ENCODE measurements around the gene CTSL. TPM values are rescaled to one million over a fixed set of nuclear protein-coding genes. Genes with fewer than 3 reads are reported as not detected.

The CTSL gene
- total and polyA plus RNA-seq, 2 experiments from 2014 or later = 97.0 to 137 TPM

DNA sequence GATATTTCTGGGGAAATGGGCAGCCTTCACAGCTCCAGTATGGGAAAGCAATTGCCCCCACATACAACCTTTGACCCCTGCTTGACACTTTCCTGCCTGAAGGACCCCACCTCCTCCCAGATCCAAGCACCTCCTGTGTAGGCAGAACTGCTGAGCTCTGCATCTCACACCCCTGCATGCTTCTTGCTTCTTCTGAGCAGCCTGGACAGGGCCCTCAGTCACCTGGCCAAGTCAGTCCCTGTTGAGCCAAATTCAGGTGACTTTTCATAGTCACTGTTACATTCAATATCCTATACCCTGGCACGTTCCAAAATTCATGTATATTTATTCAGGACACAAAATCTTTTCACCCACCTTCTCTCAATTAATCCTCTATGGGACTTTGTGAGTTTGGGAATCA is 30.4 kb upstream of the CTSL start:
- DNase-seq (ENCODE audit: low read depth in 1 of 2, low spot score in 1 of 2) = no peak
- Histone ChIP-seq H3K27ac (no peak overlapping the region), H3K4me1 (ENCODE audit: low read depth) (no peaks in the 10 kb centered on the region), H3K36me3 (peaks cover 2% of the 10 kb centered on the region), H3K27me3 (no peaks in the 10 kb centered on the region), H3K4me3 (no peak overlapping the region), H3K9me3 (ENCODE audit: low read depth) (no peaks in the 10 kb centered on the region)
- TF ChIP-seq, protein P1, sequence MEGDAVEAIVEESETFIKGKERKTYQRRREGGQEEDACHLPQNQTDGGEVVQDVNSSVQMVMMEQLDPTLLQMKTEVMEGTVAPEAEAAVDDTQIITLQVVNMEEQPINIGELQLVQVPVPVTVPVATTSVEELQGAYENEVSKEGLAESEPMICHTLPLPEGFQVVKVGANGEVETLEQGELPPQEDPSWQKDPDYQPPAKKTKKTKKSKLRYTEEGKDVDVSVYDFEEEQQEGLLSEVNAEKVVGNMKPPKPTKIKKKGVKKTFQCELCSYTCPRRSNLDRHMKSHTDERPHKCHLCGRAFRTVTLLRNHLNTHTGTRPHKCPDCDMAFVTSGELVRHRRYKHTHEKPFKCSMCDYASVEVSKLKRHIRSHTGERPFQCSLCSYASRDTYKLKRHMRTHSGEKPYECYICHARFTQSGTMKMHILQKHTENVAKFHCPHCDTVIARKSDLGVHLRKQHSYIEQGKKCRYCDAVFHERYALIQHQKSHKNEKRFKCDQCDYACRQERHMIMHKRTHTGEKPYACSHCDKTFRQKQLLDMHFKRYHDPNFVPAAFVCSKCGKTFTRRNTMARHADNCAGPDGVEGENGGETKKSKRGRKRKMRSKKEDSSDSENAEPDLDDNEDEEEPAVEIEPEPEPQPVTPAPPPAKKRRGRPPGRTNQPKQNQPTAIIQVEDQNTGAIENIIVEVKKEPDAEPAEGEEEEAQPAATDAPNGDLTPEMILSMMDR (IDR thresholded peaks at IDR 0.05; ENCODE audit: low read depth, low read length) = no peak

DNA sequence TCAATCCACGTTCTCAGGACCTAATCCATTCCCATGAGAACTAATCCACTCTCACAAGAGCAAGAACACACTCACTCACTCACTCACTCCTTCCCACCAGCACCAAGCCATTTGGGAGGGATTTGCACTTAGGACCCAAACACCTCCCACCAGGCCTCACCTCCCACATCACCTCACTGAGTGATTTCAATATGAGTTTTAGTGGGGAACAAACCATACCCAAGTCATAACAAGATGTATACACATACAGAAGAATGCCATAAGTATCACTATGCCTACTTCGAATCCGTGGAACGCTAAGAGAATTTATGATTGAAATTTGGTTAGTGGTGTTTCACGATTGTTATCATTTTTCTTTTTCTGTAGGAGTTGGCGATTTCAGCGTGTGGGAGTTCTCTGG is 29.3 kb upstream of the CTSL start:
- H3K4me3 ChIP-seq = no peak overlapping the region
- peaks cover 2% of the 10 kb centered on the region for H3K36me3 ChIP-seq
- no peaks in the 10 kb centered on the region for H3K27me3 ChIP-seq
- TF ChIP-seq, protein P1 (IDR thresholded peaks at IDR 0.05; ENCODE audit: low read depth, low read length) = no peak
- H3K27ac ChIP-seq = no peak overlapping the region
- H3K9me3 ChIP-seq (ENCODE audit: low read depth) = no peaks in the 10 kb centered on the region
- no peak for DNase-seq (ENCODE audit: low read depth in 1 of 2, low spot score in 1 of 2)
- no peaks in the 10 kb centered on the region for H3K4me1 ChIP-seq (ENCODE audit: low read depth)

DNA sequence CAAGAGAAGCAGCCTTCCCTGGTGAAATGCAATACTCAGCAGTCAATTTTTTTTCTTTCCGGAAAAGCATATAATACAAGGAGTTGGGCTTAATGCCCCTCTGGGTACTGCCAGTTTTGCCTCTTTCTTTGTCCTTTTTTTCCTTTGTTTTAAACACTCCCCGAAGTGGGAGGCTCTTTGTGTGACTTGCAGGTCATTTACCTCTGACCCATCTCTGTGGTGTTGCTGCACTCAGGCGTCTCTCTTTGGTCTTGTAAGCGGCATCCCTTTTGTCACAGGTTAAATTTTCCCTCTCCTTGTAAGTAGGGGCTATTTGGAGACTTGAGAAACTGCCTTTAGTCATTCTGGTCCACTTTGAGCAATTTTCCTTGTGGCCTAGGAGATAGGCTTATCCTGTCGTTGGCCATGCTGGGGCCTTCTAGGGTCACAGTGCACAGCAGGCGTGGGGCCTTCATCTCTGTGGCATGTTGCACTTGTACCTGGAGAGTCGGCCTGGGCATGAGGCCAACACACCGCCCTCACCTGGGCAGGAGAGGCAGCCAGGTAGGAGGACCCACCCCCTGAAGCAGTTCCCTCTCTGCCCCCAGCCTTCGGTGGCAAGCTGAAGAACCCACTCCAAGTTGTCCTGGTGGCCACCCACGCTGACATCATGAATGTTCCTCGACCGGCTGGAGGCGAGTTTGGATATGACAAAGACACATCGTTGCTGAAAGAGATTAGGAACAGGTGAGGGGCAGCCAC is 27.7 kb upstream of the CTSL start:
- Histone ChIP-seq H3K27ac (no peak overlapping the region), H3K4me3 (no peak overlapping the region), H3K4me1 (ENCODE audit: low read depth) (no peaks in the 10 kb centered on the region), H3K9me3 (ENCODE audit: low read depth) (no peaks in the 10 kb centered on the region), H3K36me3 (peaks cover 2% of the 10 kb centered on the region), H3K27me3 (no peaks in the 10 kb centered on the region)
- TF ChIP-seq, protein P1 (IDR thresholded peaks at IDR 0.05; ENCODE audit: low read depth, low read length) = no peak
- DNase-seq (ENCODE audit: low read depth in 1 of 2, low spot score in 1 of 2) = no peak

DNA sequence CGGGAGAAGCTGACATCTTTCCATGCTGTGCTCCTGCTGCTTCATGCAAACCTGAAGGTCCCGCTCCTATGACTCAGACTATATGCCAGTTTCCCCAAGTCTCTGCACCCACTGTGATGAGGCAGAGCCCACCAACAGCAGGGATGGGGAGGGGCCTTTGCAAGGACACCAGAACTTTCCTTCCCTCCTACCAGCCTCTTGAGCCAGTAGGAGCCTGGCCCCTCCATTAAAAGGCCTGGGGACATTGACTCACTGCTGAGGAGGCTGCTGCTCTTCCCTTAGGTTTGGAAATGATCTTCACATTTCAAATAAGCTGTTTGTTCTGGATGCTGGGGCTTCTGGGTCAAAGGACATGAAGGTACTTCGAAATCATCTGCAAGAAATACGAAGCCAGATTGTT is 26.1 kb upstream of the CTSL start:
- no peaks in the 10 kb centered on the region for H3K9me3 ChIP-seq (ENCODE audit: low read depth)
- H3K27ac ChIP-seq = no peak overlapping the region
- no peaks in the 10 kb centered on the region for H3K4me1 ChIP-seq (ENCODE audit: low read depth)
- TF ChIP-seq, protein P1 (IDR thresholded peaks at IDR 0.05; ENCODE audit: low read depth, low read length) = no peak
- no peak for DNase-seq (ENCODE audit: low read depth in 1 of 2, low spot score in 1 of 2)
- H3K4me3 ChIP-seq = no peak overlapping the region
- H3K36me3 ChIP-seq = peaks cover 2% of the 10 kb centered on the region
- H3K27me3 ChIP-seq = no peaks in the 10 kb centered on the region

DNA sequence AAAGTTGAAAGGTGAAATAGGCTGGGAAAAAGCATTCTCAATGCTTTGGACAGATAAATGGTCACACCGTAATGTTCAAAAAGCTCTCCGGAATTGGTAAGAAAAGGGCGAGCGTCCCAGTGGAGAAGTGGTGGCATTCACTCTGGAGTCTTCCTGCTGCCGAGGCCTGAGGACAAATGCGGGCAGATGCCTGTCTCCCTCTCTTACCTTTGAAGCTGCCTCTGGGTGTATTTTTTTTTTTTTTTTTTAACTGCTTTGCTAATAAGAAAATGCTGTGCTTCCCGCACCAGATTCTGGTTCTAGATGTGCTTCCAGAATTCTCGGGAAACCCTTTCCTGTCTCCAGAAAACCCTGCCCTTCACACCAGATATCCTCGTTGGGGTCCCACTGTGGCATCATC is 24.4 kb upstream of the CTSL start:
- H3K4me1 ChIP-seq (ENCODE audit: low read depth) = no peaks in the 10 kb centered on the region
- no peak overlapping the region for H3K4me3 ChIP-seq
- H3K9me3 ChIP-seq (ENCODE audit: low read depth) = no peaks in the 10 kb centered on the region
- no peaks in the 10 kb centered on the region for H3K27me3 ChIP-seq
- DNase-seq (ENCODE audit: low read depth in 1 of 2, low spot score in 1 of 2) = no peak
- peak overlapping the region; percentile 16 for H3K27ac ChIP-seq
- H3K36me3 ChIP-seq = peaks cover 5% of the 10 kb centered on the region
- TF ChIP-seq, protein P1 (IDR thresholded peaks at IDR 0.05; ENCODE audit: low read depth, low read length) = no peak

Data from cardiac muscle cell (in vitro differentiated cells and primary cell).